Mucosa of rectum (tissue), 2 donors: Measurements from ENCODE around the gene HMBS.
"Not testable (repeated sequence)": the region's sequence is repeated elsewhere in the genome, so short reads cannot be mapped to it uniquely, and the experiment has no call there.

Source experiments
- H3K27ac ChIP-seq, 2 donors: one replicate each; pipeline ENCODE4 v1.7.0; 2013; ENCODE audit warnings: inconsistent platforms in 2 of 2, low read depth in 2 of 2, low read length in 2 of 2
- H3K27me3 ChIP-seq, 2 donors: one replicate each; pipeline ENCODE4 v1.7.0; 2013; ENCODE audit warnings: low read length in 2 of 2; ENCODE audit not compliant: control insufficient read depth in 2 of 2, insufficient read depth in 2 of 2
- H3K36me3 ChIP-seq, 2 donors: one replicate each; pipeline ENCODE4 v1.7.0; 2013; ENCODE audit warnings: low read length in 2 of 2; ENCODE audit not compliant: control insufficient read depth in 2 of 2, insufficient read depth in 2 of 2
- H3K4me1 ChIP-seq, 2 donors: one replicate each; pipeline ENCODE4 v1.7.0; 2013; ENCODE audit warnings: low read length in 2 of 2, mild to moderate bottlenecking in 1 of 2; ENCODE audit not compliant: control insufficient read depth in 2 of 2, insufficient read depth in 2 of 2
- H3K4me3 ChIP-seq, 2 donors: one replicate each; pipeline ENCODE4 v1.7.0; 2013; ENCODE audit warnings: low read length in 2 of 2
- H3K9ac ChIP-seq, 2 donors: one replicate each; pipeline ENCODE4 v1.7.0; 2013; ENCODE audit warnings: low read length in 2 of 2, low read depth in 1 of 2, mild to moderate bottlenecking in 1 of 2
- H3K9me3 ChIP-seq, 2 donors: one replicate each; pipeline ENCODE4 v1.7.0; 2013; ENCODE audit warnings: low read length in 2 of 2; ENCODE audit not compliant: control insufficient read depth in 2 of 2
- donor health status: healthy.
- donor health status: Normal muscosa, but diverticular disease.

The HMBS gene

GRCh38 chr11:119051440-119052162 is 33.1 kb upstream of the HMBS start:
- H3K9me3 ChIP-seq = no peaks in the 10 kb centered on the region
- no peak overlapping the region for H3K4me3 ChIP-seq
- H3K27me3 ChIP-seq = no peaks in the 10 kb centered on the region
- H3K36me3 ChIP-seq = peaks cover 67 to 79% of the 10 kb centered on the region in 2 donors
- peaks cover 9 to 10% of the 10 kb centered on the region in 2 donors for H3K4me1 ChIP-seq
- H3K9ac ChIP-seq = no peak overlapping the region
- no peak overlapping the region for H3K27ac ChIP-seq

- Histone ChIP-seq H3K4me1 (peaks cover 9 to 10% of the 10 kb centered on the region in 2 donors), H3K4me3 (no peak overlapping the region), H3K9ac (no peak overlapping the region), H3K27ac (no peak overlapping the region), H3K27me3 (no peaks in the 10 kb centered on the region), H3K9me3 (no peaks in the 10 kb centered on the region), H3K36me3 (peaks cover 64 to 74% of the 10 kb centered on the region in 2 donors)
These were observed 32.4 kb upstream of the HMBS start for GRCh38 chr11:119052163-119052814.

- Histone ChIP-seq H3K4me3 (no peak overlapping the region), H3K9ac (no peak overlapping the region), H3K27ac (no peak overlapping the region), H3K36me3 (peaks cover 44 to 52% of the 10 kb centered on the region in 2 donors), H3K4me1 (peaks cover 13 to 20% of the 10 kb centered on the region in 2 donors), H3K9me3 (no peaks in the 10 kb centered on the region), H3K27me3 (no peaks in the 10 kb centered on the region)
These were observed 30.3 kb upstream of the HMBS start for GRCh38 chr11:119054418-119054817.

GRCh38 chr11:119055901-119056300 is 28.8 kb upstream of the HMBS start:
- Histone ChIP-seq H3K9me3 (no peaks in the 10 kb centered on the region), H3K36me3 (peaks cover 37 to 40% of the 10 kb centered on the region in 2 donors), H3K9ac (peak overlapping the region; percentile 75 to 88), H3K27ac (peak overlapping the region in 1 of 2 donors; percentile 83), H3K4me1 (peaks cover 13 to 20% of the 10 kb centered on the region in 2 donors), H3K27me3 (no peaks in the 10 kb centered on the region), H3K4me3 (peak overlapping the region; percentile 81 to 86)

- Histone ChIP-seq H3K27me3 (no peaks in the 10 kb centered on the region), H3K4me3 (peak overlapping the region; percentile 81 to 86), H3K27ac (peak overlapping the region; percentile 83 to 87), H3K9ac (peak overlapping the region; percentile 75 to 88), H3K9me3 (no peaks in the 10 kb centered on the region), H3K4me1 (peaks cover 13 to 20% of the 10 kb centered on the region in 2 donors), H3K36me3 (peaks cover 31 to 34% of the 10 kb centered on the region in 2 donors)
These were observed 28.2 kb upstream of the HMBS start for GRCh38 chr11:119056421-119056999.

- peak within 1 kb of the TSS; percentile 83 to 87 for H3K27ac ChIP-seq
- H3K4me3 ChIP-seq = peak within 1 kb of the TSS; percentile 86 to 89
- no peaks in the 10 kb centered on the region for H3K27me3 ChIP-seq
- no peaks in the 10 kb centered on the region for H3K9me3 ChIP-seq
- peaks cover 24 to 27% of the 10 kb centered on the region in 2 donors for H3K36me3 ChIP-seq
- H3K4me1 ChIP-seq = peaks cover 13 to 20% of the 10 kb centered on the region in 2 donors
- H3K9ac ChIP-seq = peak within 1 kb of the TSS; percentile 77 to 88
These were observed 27.5 kb upstream of the HMBS start, which contains the start of gene HYOU1 for GRCh38 chr11:119057000-119057769. Gene HYOU1, minus strand, starts transcription at chr11:119057205. Its CDS starts 1,045 bp downstream, at chr11:119056160.

GRCh38 chr11:119059128-119059527 is 25.6 kb upstream of the HMBS start:
- H3K4me1 ChIP-seq = peaks cover 13 to 20% of the 10 kb centered on the region in 2 donors
- not testable (repeated sequence) for H3K27ac ChIP-seq, H3K4me3 ChIP-seq, H3K27me3 ChIP-seq, H3K9ac ChIP-seq, H3K9me3 ChIP-seq
- H3K36me3 ChIP-seq = peaks cover 5 to 12% of the 10 kb centered on the region in 2 donors

- H3K36me3 ChIP-seq = no peaks in the 10 kb centered on the region
- no peak overlapping the region for H3K27ac ChIP-seq
- no peaks in the 10 kb centered on the region for H3K27me3 ChIP-seq
- H3K4me1 ChIP-seq = peaks cover 7 to 12% of the 10 kb centered on the region in 2 donors
- H3K9me3 ChIP-seq = no peaks in the 10 kb centered on the region
- H3K4me3 ChIP-seq = no peak overlapping the region
- no peak overlapping the region for H3K9ac ChIP-seq
These were observed 23.4 kb upstream of the HMBS start for GRCh38 chr11:119061256-119061655.

- Histone ChIP-seq H3K4me3 (no peak overlapping the region), H3K27ac (no peak overlapping the region), H3K36me3 (no peaks in the 10 kb centered on the region), H3K4me1 (peaks cover 8 to 9% of the 10 kb centered on the region in 2 donors), H3K27me3 (no peaks in the 10 kb centered on the region), H3K9ac (no peak overlapping the region), H3K9me3 (no peaks in the 10 kb centered on the region)
These were observed 21.9 kb upstream of the HMBS start for GRCh38 chr11:119062779-119063178.
